Hematopoietic multipotent progenitor cell (in vitro differentiated cells): ENCODE results near the gene DCST2. TPM values are rescaled to one million over a fixed set of nuclear protein-coding genes. Genes with fewer than 3 reads are reported as not detected.

ENCODE experiments used
- DNase-seq, 3 donors: peaks; one replicate each; pipeline ENCODE4 v3.0.0-alpha.2; 2011 to 2015; ENCODE audit warnings: low read depth in 2 of 3, low spot score in 2 of 3
- total RNA-seq: library from RNA; depleted of rRNA; stranded (reverse); fragments of >200 nt; gene quantifications from one replicate; pipeline ENCODE4 v1.2.3, GENCODE V29; 2012

DCST2 gene
- total RNA-seq, 1 donor = under 0.01 TPM

- peak; percentile 60 to 69 (median 68) for DNase-seq
These were observed 17.2 kb upstream of the DCST2 start, which contains the start of gene ADAM15 for GRCh38 chr1:155050560-155051341. TSS of gene ADAM15 (plus strand) at chr1:155051316. CDS start at chr1:155051387, 71 bp downstream.

GRCh38 chr1:155049651-155050559 lies 16.3 kb upstream of the DCST2 start:
- no peak for DNase-seq

DNA sequence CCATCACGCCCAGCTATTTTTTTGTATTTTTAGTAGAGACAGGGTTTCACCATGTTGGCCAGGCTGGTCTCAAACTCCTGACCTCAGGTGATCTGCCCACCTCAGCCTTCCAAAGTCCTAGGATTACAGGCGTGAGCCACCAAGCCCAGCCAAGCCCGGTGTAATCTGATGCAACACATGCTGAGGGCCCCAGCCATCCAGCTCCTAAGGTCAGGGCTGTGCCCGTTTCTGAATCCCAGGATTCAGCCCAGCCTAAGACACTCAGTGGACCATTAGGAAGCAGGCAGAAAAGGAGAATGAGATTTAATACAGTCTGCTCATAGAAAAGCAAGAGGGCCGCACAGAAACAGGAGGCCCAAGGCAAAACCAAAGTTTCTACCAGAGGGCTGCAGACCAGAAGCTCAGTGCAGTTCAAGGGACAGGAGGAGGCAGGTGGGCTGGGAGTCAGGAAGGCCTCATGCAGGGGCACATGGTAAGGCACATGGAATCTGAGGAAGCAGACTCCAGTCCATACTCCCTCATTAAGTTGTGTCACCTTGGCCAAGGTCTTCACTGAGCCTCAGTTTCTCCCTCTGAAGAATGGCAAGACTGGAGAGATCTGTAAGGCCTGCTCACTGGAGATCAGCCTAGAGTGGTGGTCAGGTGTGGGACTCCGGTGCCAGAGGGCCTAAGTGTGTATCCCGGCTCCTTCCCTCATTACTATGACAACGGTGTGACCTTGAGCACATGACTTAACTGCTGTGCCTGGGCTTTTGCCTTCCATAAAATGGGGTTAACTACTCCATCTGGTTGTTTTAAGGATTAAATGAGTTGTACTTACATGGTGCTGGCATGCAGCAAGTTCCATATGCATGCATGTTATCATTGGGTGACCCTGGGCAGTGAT lies 15.1 kb upstream of the DCST2 start:
- DNase-seq = no peak

DNA sequence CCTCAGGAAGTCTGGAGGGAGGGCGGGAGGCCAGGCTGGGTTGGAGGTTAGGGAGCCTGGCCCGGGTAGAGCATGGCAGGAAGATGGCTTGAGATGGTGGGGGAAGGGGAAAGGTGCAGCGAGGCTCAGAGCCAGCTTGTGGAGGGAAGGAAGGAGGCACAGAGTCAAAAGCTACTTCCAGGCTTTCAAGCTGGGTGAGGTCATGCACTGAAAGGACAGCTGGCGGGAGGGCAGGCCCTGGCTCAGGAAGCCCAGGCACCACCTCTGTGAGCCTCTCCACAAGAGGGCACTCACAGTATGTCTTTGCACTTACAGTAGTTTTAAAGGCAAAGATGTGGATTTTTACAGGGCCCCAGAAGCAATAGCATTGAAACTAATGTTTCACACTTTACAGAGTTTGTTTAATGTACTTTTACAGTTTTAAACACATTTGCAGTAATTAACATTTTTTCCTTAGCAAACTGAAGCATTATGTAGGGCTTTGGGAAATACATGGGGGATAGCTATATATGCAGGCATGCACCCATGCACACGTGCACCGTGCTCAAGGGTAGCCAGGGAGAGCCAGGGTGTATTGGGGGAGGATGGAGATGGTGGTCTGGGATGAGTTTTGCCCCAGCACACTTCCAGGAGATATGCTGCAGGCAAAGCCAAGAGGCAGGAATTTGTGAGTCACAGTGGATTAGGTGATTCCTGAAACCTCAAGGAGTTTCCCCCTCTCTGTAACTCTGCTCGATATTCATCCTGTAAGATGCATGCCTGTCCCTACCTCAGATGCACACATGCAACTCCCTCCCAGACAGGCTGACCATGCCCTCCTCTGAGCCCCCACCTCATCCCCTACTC lies 11.5 kb upstream of the DCST2 start:
- peak; percentile 24 to 87 (median 82) for DNase-seq

DNA sequence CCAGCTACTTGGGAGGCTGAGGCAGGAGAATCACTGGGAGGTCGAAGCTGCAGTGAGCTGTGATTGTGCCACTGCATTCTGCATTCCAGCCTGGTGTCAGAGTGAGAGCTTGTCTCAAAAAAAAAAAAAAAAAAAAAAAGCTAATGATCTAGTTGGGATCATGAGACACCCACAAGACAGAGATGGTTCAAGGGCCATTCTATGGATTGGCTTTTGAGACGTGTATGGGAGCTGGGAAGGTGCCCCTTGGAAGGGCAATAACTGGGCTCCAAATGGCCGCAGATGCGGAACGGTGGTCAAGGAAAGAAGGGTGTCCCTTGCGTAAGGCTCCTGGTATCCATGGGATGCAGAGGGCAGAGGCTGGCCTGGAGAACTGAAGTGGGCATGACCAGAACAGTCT lies 10.8 kb upstream of the DCST2 start:
- DNase-seq = no peak

DNA sequence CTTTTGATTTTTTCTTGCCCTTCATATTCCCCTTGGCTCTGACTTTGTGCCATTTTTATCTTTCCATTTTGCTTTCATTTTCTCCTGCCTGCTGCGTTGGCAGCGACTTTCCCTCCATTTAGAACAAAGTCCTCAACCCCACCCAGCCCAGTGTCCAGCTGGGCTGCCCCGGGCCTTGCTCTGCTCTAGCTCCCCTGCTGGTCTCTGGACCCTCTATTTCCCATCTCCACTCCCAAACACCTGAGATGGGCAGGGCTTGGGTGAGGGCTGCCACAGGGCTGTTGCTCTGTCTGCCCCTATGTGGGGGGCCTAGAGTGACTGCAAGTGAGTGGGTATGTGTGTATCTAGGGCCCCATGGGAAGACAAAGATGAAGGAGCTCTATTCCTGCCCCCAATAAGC lies 10.2 kb upstream of the DCST2 start:
- DNase-seq = no peak

GRCh38 chr1:155043301-155043702 lies 9.7 kb upstream of the DCST2 start:
- DNase-seq = no peak

- no peak for DNase-seq
These were observed 9.2 kb upstream of the DCST2 start for GRCh38 chr1:155042789-155043188.

DNA sequence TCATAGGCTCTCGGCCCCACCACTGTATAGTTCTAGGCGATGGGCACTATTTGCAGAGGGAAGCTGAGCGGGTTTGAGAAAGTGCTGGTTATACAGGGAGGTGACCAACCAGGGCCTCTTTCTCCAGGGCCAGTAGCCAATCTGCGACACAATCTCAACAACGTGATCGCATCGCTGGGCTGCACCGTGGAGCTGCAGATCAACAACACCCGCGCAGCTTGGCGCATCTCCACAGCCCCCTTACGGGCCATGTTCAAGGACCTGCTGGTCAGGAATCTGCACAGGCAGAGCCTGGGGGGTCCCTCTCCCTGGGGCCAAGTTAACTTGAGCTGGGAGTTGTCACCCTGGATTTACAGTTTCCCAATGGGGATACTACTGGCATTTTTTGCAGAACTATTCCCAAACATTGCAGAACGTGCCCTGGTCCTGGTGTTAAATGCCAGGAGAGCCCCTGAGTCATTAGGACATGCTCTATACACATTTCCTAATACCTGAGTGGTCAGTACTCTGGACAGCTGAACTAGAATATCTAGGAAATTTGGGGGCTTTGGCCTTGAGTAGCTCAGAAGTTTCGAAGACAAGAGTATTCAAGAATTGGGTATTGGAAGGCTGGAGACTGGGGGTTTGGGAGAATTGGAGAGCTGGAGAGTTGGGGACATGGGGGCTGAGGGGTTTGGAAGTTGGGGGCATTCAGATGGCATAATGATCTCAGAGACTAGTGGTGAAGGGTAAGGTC lies 6.9 kb upstream of the DCST2 start:
- DNase-seq = no peak

DNA sequence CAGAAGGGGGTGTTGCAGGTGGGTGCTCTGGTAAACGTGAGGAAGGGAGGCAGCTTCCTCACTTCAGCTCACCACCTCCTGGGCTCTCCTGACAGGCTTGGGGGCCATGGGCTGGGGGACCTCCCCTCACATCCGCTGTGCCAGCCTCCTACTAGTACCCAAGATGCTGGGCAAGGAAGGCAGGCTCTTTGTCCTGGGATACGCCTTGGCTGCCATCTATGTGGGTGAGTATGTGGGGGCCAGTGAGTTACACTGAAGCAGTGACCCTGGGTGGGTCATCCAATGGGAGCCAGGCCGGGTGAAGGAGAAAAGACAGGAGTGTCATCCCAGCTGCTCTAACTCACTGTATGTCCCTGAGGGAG lies 5.7 kb upstream of the DCST2 start:
- DNase-seq = no peak

- DNase-seq = no peak
These were observed 5.2 kb upstream of the DCST2 start for GRCh38 chr1:155038602-155039307.

- no peak for DNase-seq
These were observed 4.4 kb upstream of the DCST2 start for GRCh38 chr1:155037851-155038441.

GRCh38 chr1:155037043-155037442 lies 3.5 kb upstream of the DCST2 start:
- no peak for DNase-seq

- no peak for DNase-seq
These were observed 2.4 kb upstream of the DCST2 start for GRCh38 chr1:155035936-155036335.

DNA sequence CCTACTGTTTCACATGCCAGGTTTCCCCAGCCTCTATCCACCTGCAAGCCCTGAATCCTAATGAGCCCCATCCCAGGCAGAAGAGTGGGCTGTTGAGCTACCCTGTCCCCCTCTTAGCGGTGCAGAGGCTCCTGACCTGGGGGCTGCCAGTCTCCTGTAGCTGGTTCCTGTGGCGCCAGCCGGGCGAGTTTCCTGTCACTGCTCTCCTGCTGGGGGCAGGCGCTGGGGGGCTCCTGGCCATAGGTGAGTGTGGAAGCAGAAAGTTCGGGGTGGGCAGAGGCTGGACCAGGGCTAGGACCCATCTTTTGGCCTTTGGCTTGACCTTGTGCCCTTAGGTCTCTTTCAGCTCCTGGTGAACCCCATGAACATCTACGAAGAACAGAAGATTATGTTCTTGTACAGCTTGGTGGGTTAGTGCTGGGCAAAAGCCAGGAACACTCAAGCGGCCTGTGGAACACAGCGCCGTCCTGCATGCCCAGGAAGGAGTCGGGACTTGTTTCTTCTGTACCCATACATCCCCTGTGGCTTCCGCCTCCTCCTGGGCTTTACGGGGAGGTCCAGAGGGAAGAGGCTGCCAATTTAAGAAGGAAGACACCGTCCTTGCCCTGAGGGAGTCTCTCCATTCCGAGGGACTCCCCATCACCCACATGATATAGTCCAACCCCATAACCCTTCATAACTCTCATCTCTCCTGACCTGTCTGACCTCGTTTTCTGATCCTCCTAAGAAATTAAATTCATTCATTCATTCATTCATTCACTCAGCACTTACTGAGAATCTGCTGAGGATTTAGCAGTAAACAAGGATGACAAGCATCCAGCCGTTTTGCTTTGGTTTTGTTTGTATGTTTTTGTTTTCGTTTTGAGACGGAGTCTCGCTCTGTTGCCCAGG lies 982 bp upstream of the DCST2 start:
- no peak for DNase-seq

DNA sequence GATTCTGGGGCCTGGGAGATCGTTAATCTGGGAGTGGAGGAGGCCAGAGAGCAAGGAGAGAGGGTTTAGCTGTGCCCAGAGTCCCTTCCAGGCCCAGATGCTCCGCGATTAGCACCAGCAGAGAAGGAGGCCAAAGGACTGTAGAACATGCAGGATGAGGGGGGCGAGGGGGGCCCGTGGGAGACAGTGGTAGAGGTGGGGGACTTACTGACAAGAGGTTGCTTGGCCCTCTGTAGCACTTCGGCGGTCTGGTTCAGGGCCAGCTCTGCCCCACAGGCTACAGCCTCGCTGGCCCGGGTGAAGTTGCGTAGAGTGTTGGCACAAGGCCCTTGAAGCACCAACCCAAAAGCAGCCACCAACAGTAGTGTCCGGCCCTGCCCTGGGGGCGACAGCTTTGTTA lies 695 bp downstream of the DCST2 start:
- no peak for DNase-seq

GRCh38 chr1:155030899-155031298 lies 2.7 kb downstream of the DCST2 start:
- DNase-seq = no peak
